ENCODE results near the gene FBXL20.
"Not testable (repeated sequence)": the region's sequence is repeated elsewhere in the genome, so short reads cannot be mapped to it uniquely, and the experiment has no call there.

Gene FBXL20

DNA sequence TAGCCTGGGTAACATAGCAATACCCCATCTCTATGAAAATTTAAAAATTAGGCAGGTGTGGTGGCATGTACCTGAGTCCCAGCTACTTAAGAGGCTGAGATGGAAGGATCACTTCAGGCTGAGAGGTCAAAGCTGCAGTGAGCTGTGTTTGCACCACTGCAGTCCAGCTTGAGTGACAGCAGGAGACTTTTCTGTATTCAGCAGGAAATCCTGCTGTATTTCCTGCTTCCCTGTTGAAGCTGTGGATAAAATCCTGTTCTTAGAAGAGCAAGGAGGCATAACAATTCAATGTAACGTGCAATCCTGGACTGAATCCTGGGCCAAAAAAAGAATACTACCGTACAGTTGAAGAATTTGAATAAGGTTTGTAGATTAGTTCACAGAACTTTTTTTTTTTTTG, 62.2 kb downstream of the FBXL20 start:
- TF ChIP-seq, protein P1, sequence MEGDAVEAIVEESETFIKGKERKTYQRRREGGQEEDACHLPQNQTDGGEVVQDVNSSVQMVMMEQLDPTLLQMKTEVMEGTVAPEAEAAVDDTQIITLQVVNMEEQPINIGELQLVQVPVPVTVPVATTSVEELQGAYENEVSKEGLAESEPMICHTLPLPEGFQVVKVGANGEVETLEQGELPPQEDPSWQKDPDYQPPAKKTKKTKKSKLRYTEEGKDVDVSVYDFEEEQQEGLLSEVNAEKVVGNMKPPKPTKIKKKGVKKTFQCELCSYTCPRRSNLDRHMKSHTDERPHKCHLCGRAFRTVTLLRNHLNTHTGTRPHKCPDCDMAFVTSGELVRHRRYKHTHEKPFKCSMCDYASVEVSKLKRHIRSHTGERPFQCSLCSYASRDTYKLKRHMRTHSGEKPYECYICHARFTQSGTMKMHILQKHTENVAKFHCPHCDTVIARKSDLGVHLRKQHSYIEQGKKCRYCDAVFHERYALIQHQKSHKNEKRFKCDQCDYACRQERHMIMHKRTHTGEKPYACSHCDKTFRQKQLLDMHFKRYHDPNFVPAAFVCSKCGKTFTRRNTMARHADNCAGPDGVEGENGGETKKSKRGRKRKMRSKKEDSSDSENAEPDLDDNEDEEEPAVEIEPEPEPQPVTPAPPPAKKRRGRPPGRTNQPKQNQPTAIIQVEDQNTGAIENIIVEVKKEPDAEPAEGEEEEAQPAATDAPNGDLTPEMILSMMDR (IDR thresholded peaks at IDR 0.05; ENCODE audit: low read depth, low read length), result no peak
- no peak overlapping the region for H3K4me3 ChIP-seq (ENCODE audit: low read depth, low read length)
- in situ Hi-C loops (cut with HindIII; ENCODE audit: low sequenced_read_pairs), result no loop called here
- DNase-seq (ENCODE audit: low read depth, low spot score), result no peak

DNA sequence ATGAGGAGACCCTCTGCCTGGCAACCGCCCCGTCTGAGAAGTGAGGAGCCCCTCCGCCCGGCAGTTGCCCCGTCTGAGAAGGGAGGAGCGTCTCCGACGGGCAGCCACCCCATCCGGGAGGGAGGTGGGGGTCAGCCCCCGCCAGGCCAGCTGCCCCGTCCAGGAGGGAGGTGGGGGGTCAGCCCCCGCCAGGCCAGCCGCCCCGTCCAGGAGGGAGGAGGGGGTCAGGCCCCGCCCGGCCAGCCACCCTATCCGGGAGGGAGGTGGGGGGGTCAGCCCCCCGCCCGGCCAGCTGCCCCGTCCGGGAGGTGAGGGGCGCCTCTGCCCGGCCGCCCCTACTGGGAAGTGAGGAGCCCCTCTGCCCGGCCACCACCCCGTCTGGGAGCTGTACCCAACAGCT, 63.8 kb downstream of the FBXL20 start:
- H3K4me3 ChIP-seq (ENCODE audit: low read depth, low read length); in situ Hi-C loops (cut with HindIII; ENCODE audit: low sequenced_read_pairs); DNase-seq (ENCODE audit: low read depth, low spot score): not testable (repeated sequence)

DNA sequence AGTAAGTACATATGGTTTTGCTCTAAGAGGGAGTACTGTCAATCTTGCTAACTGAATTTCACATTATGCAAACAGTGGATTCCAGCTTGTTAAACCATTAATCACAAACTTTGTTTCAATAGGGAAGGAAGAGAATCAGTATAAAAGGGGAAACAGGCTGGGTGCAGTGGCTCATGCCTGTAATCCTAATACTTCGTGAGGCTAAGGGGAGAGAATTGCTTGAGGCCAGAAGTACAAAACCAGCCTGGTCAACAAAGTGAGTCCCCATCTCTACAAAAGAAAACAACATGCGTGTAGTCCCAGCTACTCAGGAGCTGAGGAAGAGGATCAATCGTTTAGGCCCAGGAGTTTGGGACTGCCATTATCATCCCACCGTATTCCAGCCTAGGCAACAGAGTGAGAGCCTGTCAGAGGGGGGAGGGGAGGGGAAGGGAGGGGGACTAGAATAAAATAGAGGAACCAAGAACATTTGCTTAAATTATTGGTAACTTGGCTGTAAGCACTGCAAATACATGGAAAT, 65.7 kb downstream of the FBXL20 start:
- no peak for DNase-seq (ENCODE audit: low read depth, low spot score)
- in situ Hi-C loops (cut with HindIII; ENCODE audit: low sequenced_read_pairs), result no loop called here
- TF ChIP-seq, protein P1 (IDR thresholded peaks at IDR 0.05; ENCODE audit: low read depth, low read length), result no peak
- no peak overlapping the region for H3K4me3 ChIP-seq (ENCODE audit: low read depth, low read length)

DNA sequence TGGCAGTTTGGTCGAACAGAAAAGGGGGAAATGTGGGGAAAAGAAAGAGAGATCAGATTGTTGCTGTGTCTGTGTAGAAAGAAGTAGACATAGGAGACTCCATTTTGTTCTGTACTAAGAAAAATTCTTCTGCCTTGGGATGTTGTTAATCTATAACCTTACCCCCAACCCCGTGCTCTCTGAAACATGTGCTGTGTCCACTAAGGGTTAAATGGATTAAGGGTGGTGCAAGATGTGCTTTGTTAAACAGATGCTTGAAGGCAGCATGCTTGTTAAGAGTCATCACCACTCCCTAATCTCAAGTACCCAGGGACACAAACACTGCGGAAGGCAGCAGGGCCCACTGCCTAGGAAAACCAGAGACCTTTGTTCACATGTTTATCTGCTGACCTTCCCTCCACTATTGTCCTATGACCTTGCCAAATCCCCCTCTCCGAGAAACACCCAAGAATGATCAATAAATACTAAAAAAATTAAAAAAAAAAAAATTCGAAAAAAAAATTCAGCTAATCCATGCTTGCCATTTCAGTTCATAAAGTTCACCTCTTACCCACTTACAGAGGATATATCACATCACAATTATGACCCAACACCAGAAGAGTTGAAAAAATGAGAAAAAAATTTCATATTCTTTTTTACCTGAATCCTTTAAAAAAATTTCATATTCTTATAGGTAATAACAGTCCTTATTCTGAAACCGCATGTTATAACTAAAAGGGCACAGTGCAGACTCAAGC, 67.2 kb downstream of the FBXL20 start:
- in situ Hi-C loops (cut with HindIII; ENCODE audit: low sequenced_read_pairs); DNase-seq (ENCODE audit: low read depth, low spot score); H3K4me3 ChIP-seq (ENCODE audit: low read depth, low read length): not testable (repeated sequence)

DNA sequence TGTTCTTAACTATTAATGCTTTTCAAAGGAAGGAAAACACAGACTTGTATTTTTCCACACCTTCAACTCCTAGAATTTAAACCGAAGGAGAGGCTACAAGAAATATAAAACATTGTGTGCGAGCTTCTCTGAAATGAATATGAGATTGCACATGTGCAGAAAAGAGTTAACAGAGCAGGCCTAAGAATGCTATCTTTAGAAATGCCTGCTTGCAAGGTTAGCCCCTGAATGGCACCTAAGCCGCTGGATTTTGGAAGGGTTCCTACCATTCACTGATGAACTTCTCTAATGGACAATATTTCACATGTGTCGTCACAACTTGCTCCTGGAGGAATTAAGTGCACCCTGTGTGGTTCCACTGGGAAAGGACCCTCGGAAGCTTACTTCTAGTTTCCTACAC, 69.3 kb downstream of the FBXL20 start:
- no peak overlapping the region for H3K4me3 ChIP-seq (ENCODE audit: low read depth, low read length)
- in situ Hi-C loops (cut with HindIII; ENCODE audit: low sequenced_read_pairs), result no loop called here
- DNase-seq (ENCODE audit: low read depth, low spot score), result no peak
- TF ChIP-seq, protein P1 (IDR thresholded peaks at IDR 0.05; ENCODE audit: low read depth, low read length), result no peak

DNA sequence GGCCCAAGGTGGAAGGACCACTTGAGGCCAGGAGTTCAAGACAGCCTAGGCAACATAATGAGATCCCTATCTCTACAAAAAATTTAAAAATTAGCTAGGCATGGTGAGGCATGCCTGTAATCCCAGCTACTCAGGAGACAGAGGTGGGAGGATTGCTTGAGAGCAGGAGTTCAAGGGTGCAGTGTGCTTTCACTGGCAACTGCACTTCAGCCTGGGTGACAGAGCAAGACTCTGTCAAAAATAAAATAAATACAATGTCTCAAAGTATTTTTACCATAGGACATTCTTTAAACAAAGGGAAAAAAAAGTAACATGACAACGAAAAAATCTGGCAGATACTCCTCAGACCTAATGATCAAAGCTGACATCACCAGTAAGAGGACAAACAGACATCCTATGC, 72.6 kb downstream of the FBXL20 start:
- H3K4me3 ChIP-seq (ENCODE audit: low read depth, low read length), result no peak overlapping the region
- TF ChIP-seq, protein P1 (IDR thresholded peaks at IDR 0.05; ENCODE audit: low read depth, low read length), result no peak
- no peak for DNase-seq (ENCODE audit: low read depth, low spot score)
- in situ Hi-C loops (cut with HindIII; ENCODE audit: low sequenced_read_pairs), result no loop called here

DNA sequence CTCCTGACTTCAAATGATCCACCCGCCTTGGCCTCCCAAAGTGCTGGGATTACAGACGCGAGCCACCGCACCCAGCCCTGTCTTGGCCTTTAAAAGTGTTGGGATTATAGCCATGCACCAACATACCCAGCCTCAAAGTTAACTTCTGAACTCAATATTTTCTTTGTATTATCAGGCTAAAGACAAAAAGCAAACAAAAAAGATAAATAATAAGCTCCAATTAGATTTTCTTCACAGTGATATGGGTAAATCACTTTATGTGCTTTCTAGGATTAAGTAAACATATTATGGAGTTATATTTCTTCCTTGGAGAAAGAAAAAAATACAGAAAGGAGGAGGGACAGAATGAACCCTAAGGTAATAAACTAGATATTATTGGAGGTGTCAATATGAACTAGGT, 74.3 kb downstream of the FBXL20 start:
- in situ Hi-C loops (cut with HindIII; ENCODE audit: low sequenced_read_pairs), result no loop called here
- TF ChIP-seq, protein P1 (IDR thresholded peaks at IDR 0.05; ENCODE audit: low read depth, low read length), result no peak
- no peak for DNase-seq (ENCODE audit: low read depth, low spot score)
- H3K4me3 ChIP-seq (ENCODE audit: low read depth, low read length), result no peak overlapping the region

Measured in astrocyte of the spinal cord (primary cell).